Measurements from ENCODE around the gene BLOC1S1. TPM values are rescaled to one million over a fixed set of nuclear protein-coding genes. Genes with fewer than 3 reads are reported as not detected.

BLOC1S1 gene
- total and polyA plus RNA-seq, 9 of the 15 experiments (the other 6 are each of a cell fraction or from before 2014, with no cell fraction given) = 75.2 to 161 (median 98.8) TPM

DNA sequence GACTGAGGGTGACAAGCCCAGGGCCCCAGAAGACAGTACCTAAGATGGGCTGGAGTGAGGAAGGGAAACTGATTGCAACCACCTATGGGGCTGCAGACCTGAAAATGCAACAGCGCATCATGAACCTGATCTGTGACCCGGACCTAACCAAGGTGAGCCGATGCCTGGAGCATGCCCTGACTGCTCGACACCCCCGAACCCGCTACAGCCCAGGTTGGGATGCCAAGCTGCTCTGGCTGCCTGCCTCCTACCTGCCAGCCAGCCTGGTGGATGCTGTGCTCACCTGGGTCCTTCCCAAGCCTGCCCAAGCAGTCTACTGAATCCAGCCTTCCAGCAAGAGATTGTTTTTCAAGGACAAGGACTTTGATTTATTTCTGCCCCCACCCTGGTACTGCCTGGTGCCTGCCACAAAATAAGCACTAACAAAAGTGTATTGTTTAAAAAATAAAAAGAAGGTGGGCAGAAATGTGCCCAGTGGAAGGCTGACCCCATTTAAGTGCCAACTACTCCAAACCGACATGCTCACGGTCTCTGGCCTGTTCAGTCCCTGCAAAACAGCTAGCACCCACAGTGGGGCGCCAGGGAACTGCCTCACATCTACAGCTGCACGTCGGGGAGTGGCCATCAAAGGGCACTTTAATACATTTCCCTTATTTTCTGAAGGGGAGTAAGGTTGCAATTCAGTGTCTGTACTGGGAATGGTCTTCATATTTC, 8.5 kb downstream of the BLOC1S1 start (continued):
- no peak for TF ChIP-seq ZC3H4 (CRISPR knock-in tag; IDR thresholded peaks at IDR 0.05; ENCODE audit: borderline replicate concordance)
- no peak for TF ChIP-seq MBD1 (CRISPR knock-in tag; IDR thresholded peaks at IDR 0.05)
- TF ChIP-seq BRD4 (IDR thresholded peaks at IDR 0.05) = no peak
- no peak for TF ChIP-seq ZNF75A (CRISPR knock-in tag; IDR thresholded peaks at IDR 0.05)
- no peak for TF ChIP-seq XRCC4 (IDR thresholded peaks at IDR 0.05; ENCODE audit: extremely low read depth, insufficient read depth, insufficient read length)
- TF ChIP-seq SIN3A (IDR thresholded peaks at IDR 0.05; ENCODE audit: borderline replicate concordance in 2 of 2, control insufficient read depth in 1 of 2, low read depth in 2 of 2, low read length in 2 of 2) = no peak
- no peak for TF ChIP-seq ZEB2 (IDR thresholded peaks at IDR 0.05)
- TF ChIP-seq MYC (IDR thresholded peaks at IDR 0.05; ENCODE audit: low read depth, low read length) = no peak
- TF ChIP-seq MYC (CRISPR knock-in tag; IDR thresholded peaks at IDR 0.05; ENCODE audit: borderline replicate concordance, low read depth) = no peak
- TF ChIP-seq ELF4 (CRISPR knock-in tag; IDR thresholded peaks at IDR 0.05) = no peak
- no peak for TF ChIP-seq MEIS2 (IDR thresholded peaks at IDR 0.05; ENCODE audit: partially characterized antibody)
- TF ChIP-seq RAD51 (IDR thresholded peaks at IDR 0.05; ENCODE audit: borderline replicate concordance, low read depth) = no peak
- TF ChIP-seq RBFOX2 (IDR thresholded peaks at IDR 0.05; ENCODE audit: low read depth, low read length) = peak; percentile 37; the same call in 1 of the 2 replicates
- no peak for TF ChIP-seq STAG1 (CRISPR knock-in tag; IDR thresholded peaks at IDR 0.05; ENCODE audit: borderline replicate concordance)
- TF ChIP-seq, protein P1, sequence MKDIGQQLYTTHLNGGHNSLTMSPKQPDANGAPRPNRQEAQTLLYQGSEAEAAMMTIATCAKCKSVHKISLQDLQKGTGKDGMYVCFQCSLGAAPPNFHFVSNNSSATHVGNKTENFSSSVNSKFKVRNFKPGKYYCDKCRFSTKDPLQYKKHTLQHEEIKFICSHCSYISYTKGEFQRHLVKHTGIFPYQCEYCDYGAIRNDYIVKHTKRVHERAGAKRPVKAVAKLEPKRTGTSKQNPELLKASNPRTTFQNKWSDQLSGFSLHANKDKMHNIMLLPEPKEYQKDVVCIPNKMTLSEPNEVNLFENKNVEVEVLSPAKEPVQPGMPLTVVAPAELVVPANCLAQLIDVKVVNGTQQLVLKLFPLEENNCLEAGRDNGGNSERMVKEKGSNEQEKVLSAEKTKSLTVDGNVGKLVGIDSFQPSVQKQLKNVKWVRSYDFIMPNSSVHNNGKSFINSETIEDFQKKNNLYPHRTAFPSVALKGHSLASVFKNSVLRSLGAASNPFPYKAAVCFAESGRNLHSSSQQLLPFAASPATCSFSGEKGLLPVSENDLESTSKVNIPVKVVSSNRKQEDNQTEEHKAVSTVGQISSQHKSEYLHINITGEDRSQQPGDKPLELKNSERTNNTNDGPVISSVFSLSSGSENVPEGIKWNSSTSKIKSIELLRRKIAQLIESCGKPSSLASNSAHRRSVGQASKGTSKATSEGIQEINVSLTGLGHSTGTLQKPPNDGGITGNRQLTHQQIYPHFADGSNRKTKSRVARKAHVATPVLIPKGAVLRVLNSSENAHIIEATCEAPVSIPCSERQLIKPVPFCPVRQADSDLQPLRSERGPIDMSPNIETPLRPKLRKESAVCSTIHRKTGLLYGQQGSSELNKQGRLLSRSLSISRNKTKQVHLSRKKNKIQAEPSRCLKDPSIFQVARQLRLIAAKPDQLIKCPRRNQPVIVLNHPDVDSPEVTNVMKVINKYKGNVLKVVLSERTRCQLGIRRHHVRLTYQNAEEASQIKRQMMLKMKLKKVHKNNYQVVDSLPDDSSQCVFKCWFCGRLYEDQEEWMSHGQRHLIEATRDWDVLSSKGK (CRISPR knock-in tag; IDR thresholded peaks at IDR 0.05) = no peak
- TF ChIP-seq, protein P2, sequence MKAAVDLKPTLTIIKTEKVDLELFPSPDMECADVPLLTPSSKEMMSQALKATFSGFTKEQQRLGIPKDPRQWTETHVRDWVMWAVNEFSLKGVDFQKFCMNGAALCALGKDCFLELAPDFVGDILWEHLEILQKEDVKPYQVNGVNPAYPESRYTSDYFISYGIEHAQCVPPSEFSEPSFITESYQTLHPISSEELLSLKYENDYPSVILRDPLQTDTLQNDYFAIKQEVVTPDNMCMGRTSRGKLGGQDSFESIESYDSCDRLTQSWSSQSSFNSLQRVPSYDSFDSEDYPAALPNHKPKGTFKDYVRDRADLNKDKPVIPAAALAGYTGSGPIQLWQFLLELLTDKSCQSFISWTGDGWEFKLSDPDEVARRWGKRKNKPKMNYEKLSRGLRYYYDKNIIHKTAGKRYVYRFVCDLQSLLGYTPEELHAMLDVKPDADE (conservative IDR thresholded peaks at IDR 0.05; ENCODE audit: control insufficient read depth, low read depth, low read length) = 0 out of 2 replicates have a peak, but pooled peaks have one; percentile 19
- TF ChIP-seq CREB3 (tag; conservative IDR thresholded peaks at IDR 0.05; ENCODE audit: low read depth) = no peak
- TF ChIP-seq CREM (IDR thresholded peaks at IDR 0.05; ENCODE audit: low read depth) = peak; percentile 45; the same call in 1 of the 2 replicates
- TF ChIP-seq, protein P3, sequence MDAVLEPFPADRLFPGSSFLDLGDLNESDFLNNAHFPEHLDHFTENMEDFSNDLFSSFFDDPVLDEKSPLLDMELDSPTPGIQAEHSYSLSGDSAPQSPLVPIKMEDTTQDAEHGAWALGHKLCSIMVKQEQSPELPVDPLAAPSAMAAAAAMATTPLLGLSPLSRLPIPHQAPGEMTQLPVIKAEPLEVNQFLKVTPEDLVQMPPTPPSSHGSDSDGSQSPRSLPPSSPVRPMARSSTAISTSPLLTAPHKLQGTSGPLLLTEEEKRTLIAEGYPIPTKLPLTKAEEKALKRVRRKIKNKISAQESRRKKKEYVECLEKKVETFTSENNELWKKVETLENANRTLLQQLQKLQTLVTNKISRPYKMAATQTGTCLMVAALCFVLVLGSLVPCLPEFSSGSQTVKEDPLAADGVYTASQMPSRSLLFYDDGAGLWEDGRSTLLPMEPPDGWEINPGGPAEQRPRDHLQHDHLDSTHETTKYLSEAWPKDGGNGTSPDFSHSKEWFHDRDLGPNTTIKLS (IDR thresholded peaks at IDR 0.05; ENCODE audit: borderline replicate concordance, low read depth) = no peak
